Activated CD8-positive, alpha-beta memory T cell treated with anti-CD3 and anti-CD28 coated beads, Interleukin-2, amount 10 ng/mL, durations not matched to agents 7 days and 5 days (primary cell): ENCODE data around the gene CPNE1. TPM values are rescaled to one million over a fixed set of nuclear protein-coding genes. Genes with fewer than 3 reads are reported as not detected.

Source experiments
- ATAC-seq: fragments of 150-1000 bp; cut with Tn5 transposase; one replicate; pipeline ENCODE4 v1.10.0; 2021; ENCODE audit warnings: moderate library complexity
- CTCF ChIA-PET: fragments of 350-600 bp; sonication (Branson Sonifier 250); formaldehyde crosslinking; loops from one replicate; lab custom pipeline; 2021; ENCODE audit warnings: antibody characterized with exemption; lab: Charles Lee
- DNase-seq: peaks from one replicate; pipeline ENCODE4 v3.0.0-alpha.2; 2020
- H3K27ac Mint-ChIP-seq: one replicate; pipeline ENCODE4 v1.8.0; 2021; ENCODE audit warnings: mild to moderate bottlenecking, mixed read lengths
- H3K27me3 Mint-ChIP-seq: one replicate; pipeline ENCODE4 v1.8.0; 2021; ENCODE audit warnings: mixed read lengths
- H3K36me3 Mint-ChIP-seq: one replicate; pipeline ENCODE4 v1.8.0; 2021; ENCODE audit warnings: mild to moderate bottlenecking, mixed read lengths
- H3K4me1 Mint-ChIP-seq: one replicate; pipeline ENCODE4 v1.8.0; 2021; ENCODE audit warnings: mixed read lengths
- H3K4me3 Mint-ChIP-seq: one replicate; pipeline ENCODE4 v1.8.0; 2021; ENCODE audit warnings: mild to moderate bottlenecking, moderate library complexity, mixed read lengths
- H3K9me3 Mint-ChIP-seq: one replicate; pipeline ENCODE4 v1.8.0; 2022; ENCODE audit warnings: low read depth, mixed read lengths
- total RNA-seq, 2 experiments: library from RNA; stranded (reverse); gene quantifications; one replicate each; pipeline ENCODE4 v1.2.3, GENCODE V29; 2021

Gene CPNE1
- total RNA-seq, 2 experiments from 2014 or later: 277 to 286 TPM

GRCh38 chr20:35660122-35660937 lies 4.4 kb downstream of the CPNE1 start:
- Mint-ChIP-seq H3K27me3 (no peaks in the 10 kb centered on the region), H3K9me3 (no peaks in the 10 kb centered on the region), H3K27ac (peak overlapping the region; percentile 95), H3K36me3 (peaks cover 40% of the 10 kb centered on the region), H3K4me1 (peaks cover 59% of the 10 kb centered on the region), H3K4me3 (peak overlapping the region; percentile 96)
- ATAC-seq (no peak), DNase-seq (no peak)
- CTCF ChIA-PET: interaction anchor here (0.6 to 8.2 kb wide), 4 partner anchors 41 to 293 kb away, joined by 3 to 59 read pairs (median 4); partner anchors contain the start of gene SCAND1

- DNase-seq (no peak), ATAC-seq (no peak)
- H3K4me1 Mint-ChIP-seq: peaks cover 47% of the 10 kb centered on the region
- H3K27ac Mint-ChIP-seq: peak overlapping the region; percentile 20
- H3K9me3 Mint-ChIP-seq: no peaks in the 10 kb centered on the region
- CTCF ChIA-PET: interaction anchor here (1.3 kb wide), 1 partner anchor 85 kb away, joined by 3 read pairs; the partner anchor contains the start of gene RBM39
- no peaks in the 10 kb centered on the region for H3K27me3 Mint-ChIP-seq
- peaks cover 32% of the 10 kb centered on the region for H3K36me3 Mint-ChIP-seq
- no peak overlapping the region for H3K4me3 Mint-ChIP-seq
These were observed 7.4 kb downstream of the CPNE1 start for GRCh38 chr20:35657271-35657670.

GRCh38 chr20:35654415-35654814 lies 10.3 kb downstream of the CPNE1 start:
- peaks cover 42% of the 10 kb centered on the region for H3K4me1 Mint-ChIP-seq
- CTCF ChIA-PET: no interaction called here

GRCh38 chr20:35653893-35654292 lies 10.8 kb downstream of the CPNE1 start:
- Mint-ChIP-seq H3K27me3 (no peaks in the 10 kb centered on the region), H3K4me1 (peaks cover 37% of the 10 kb centered on the region), H3K4me3 (no peak overlapping the region), H3K9me3 (no peaks in the 10 kb centered on the region), H3K27ac (no peak overlapping the region), H3K36me3 (peaks cover 38% of the 10 kb centered on the region)
- ATAC-seq (no peak), DNase-seq (no peak)
- CTCF ChIA-PET: no interaction called here

More at GRCh38 chr20:35654415-35654814, 10.3 kb downstream of the CPNE1 start:
- DNase-seq (no peak), ATAC-seq (no peak)
- Mint-ChIP-seq H3K9me3 (no peaks in the 10 kb centered on the region), H3K27ac (no peak overlapping the region), H3K4me3 (no peak overlapping the region), H3K36me3 (peaks cover 36% of the 10 kb centered on the region), H3K27me3 (no peaks in the 10 kb centered on the region)

- CTCF ChIA-PET: no interaction called here
- DNase-seq: no peak
- Mint-ChIP-seq H3K36me3 (peaks cover 40% of the 10 kb centered on the region), H3K27ac (no peak overlapping the region), H3K9me3 (no peaks in the 10 kb centered on the region), H3K27me3 (no peaks in the 10 kb centered on the region), H3K4me3 (no peak overlapping the region), H3K4me1 (peaks cover 33% of the 10 kb centered on the region)
- ATAC-seq: no peak
These were observed 11.3 kb downstream of the CPNE1 start for GRCh38 chr20:35653430-35653734.

- Mint-ChIP-seq H3K27ac (no peak overlapping the region), H3K4me1 (peaks cover 31% of the 10 kb centered on the region), H3K9me3 (no peaks in the 10 kb centered on the region), H3K4me3 (no peak overlapping the region), H3K27me3 (no peaks in the 10 kb centered on the region), H3K36me3 (peaks cover 44% of the 10 kb centered on the region)
- no peak for ATAC-seq
- no peak for DNase-seq
- CTCF ChIA-PET: interaction anchor here (1.0 kb wide), 1 partner anchor 15 kb away, joined by 3 read pairs; no protein-coding TSS in a partner anchor
These were observed 11.9 kb downstream of the CPNE1 start for GRCh38 chr20:35652641-35653429.

GRCh38 chr20:35651958-35652357 lies 12.7 kb downstream of the CPNE1 start:
- Mint-ChIP-seq H3K36me3 (peaks cover 43% of the 10 kb centered on the region), H3K27me3 (no peaks in the 10 kb centered on the region), H3K9me3 (no peaks in the 10 kb centered on the region), H3K4me1 (peaks cover 29% of the 10 kb centered on the region), H3K27ac (no peak overlapping the region), H3K4me3 (no peak overlapping the region)
- ATAC-seq: no peak
- CTCF ChIA-PET: interaction anchor here (0.6 to 1.0 kb wide), 4 partner anchors 9 to 112 kb away, joined by 3 to 5 read pairs (median 3); no protein-coding TSS in a partner anchor
- no peak for DNase-seq

GRCh38 chr20:35650632-35651031 lies 14.1 kb downstream of the CPNE1 start:
- Mint-ChIP-seq H3K4me3 (no peak overlapping the region), H3K9me3 (no peaks in the 10 kb centered on the region), H3K4me1 (peaks cover 37% of the 10 kb centered on the region), H3K27me3 (no peaks in the 10 kb centered on the region), H3K27ac (peak overlapping the region; percentile 37), H3K36me3 (peaks cover 39% of the 10 kb centered on the region)
- no peak for ATAC-seq
- CTCF ChIA-PET: no interaction called here
- no peak for DNase-seq

- peaks cover 39% of the 10 kb centered on the region for H3K36me3 Mint-ChIP-seq
These were observed 15.9 kb downstream of the CPNE1 start for GRCh38 chr20:35648836-35649235.

GRCh38 chr20:35644806-35645205 lies 19.9 kb downstream of the CPNE1 start:
- no peaks in the 10 kb centered on the region for H3K27me3 Mint-ChIP-seq
- no peak overlapping the region for H3K4me3 Mint-ChIP-seq
- ATAC-seq (no peak), DNase-seq (no peak)
- peaks cover 59% of the 10 kb centered on the region for H3K4me1 Mint-ChIP-seq
- peaks cover 22% of the 10 kb centered on the region for H3K36me3 Mint-ChIP-seq
- H3K9me3 Mint-ChIP-seq: no peaks in the 10 kb centered on the region
- CTCF ChIA-PET: no interaction called here
- H3K27ac Mint-ChIP-seq: peak overlapping the region; percentile 0

More at GRCh38 chr20:35648836-35649235, 15.9 kb downstream of the CPNE1 start:
- Mint-ChIP-seq H3K4me1 (peaks cover 51% of the 10 kb centered on the region), H3K4me3 (no peak overlapping the region), H3K27ac (peak overlapping the region; percentile 2), H3K27me3 (no peaks in the 10 kb centered on the region), H3K9me3 (no peaks in the 10 kb centered on the region)
- ATAC-seq (no peak), DNase-seq (no peak)
- CTCF ChIA-PET: interaction anchor here (1.8 kb wide), 1 partner anchor 30 kb away, joined by 5 read pairs; no protein-coding TSS in a partner anchor

- CTCF ChIA-PET: no interaction called here
- peaks cover 55% of the 10 kb centered on the region for H3K4me1 Mint-ChIP-seq
- H3K27ac Mint-ChIP-seq: no peak overlapping the region
- H3K36me3 Mint-ChIP-seq: peaks cover 7% of the 10 kb centered on the region
- no peak for DNase-seq
- H3K27me3 Mint-ChIP-seq: no peaks in the 10 kb centered on the region
- no peak for ATAC-seq
- no peak overlapping the region for H3K4me3 Mint-ChIP-seq
- H3K9me3 Mint-ChIP-seq: no peaks in the 10 kb centered on the region
These were observed 21.7 kb downstream of the CPNE1 start for GRCh38 chr20:35643045-35643444.

GRCh38 chr20:35641743-35642142 lies 23.0 kb downstream of the CPNE1 start:
- ATAC-seq (no peak), DNase-seq (no peak)
- Mint-ChIP-seq H3K27me3 (no peaks in the 10 kb centered on the region), H3K36me3 (peaks cover 2% of the 10 kb centered on the region), H3K9me3 (no peaks in the 10 kb centered on the region), H3K4me1 (peaks cover 52% of the 10 kb centered on the region), H3K27ac (no peak overlapping the region), H3K4me3 (no peak overlapping the region)
- CTCF ChIA-PET: interaction anchor here (0.6 kb wide), 1 partner anchor 166 kb away, joined by 4 read pairs; no protein-coding TSS in a partner anchor

- Mint-ChIP-seq H3K4me3 (no peak overlapping the region), H3K9me3 (no peaks in the 10 kb centered on the region), H3K27me3 (no peaks in the 10 kb centered on the region), H3K4me1 (peaks cover 44% of the 10 kb centered on the region), H3K27ac (no peak overlapping the region), H3K36me3 (peaks cover 2% of the 10 kb centered on the region)
- CTCF ChIA-PET: no interaction called here
- ATAC-seq: no peak
- no peak for DNase-seq
These were observed 24.0 kb downstream of the CPNE1 start for GRCh38 chr20:35640724-35641123.
